ENCODE results near the gene SNRK. TPM values are rescaled to one million over a fixed set of nuclear protein-coding genes. Genes with fewer than 3 reads are reported as not detected.
A peak's percentile ranks its signal among the peaks of the same experiment; 100 is the strongest.

Gene SNRK
- total RNA-seq, 1 donor from 2014 or later = 18.7 TPM

GRCh38 chr3:43389388-43390254 lies 103.3 kb downstream of the SNRK start:
- peak; percentile 63 for ATAC-seq (ENCODE audit: poor library complexity)
- intact Hi-C loops (cut with DNase I) = no loop called here

GRCh38 chr3:43390255-43390588 lies 103.9 kb downstream of the SNRK start:
- ATAC-seq (ENCODE audit: poor library complexity) (peak; percentile 40), DNase-seq (no peak)
- intact Hi-C loops (cut with DNase I) = no loop called here

More at GRCh38 chr3:43389388-43390254, 103.3 kb downstream of the SNRK start:
- DNase-seq = peak; percentile 59

GRCh38 chr3:43391621-43392020 lies 105.3 kb downstream of the SNRK start:
- ATAC-seq (ENCODE audit: poor library complexity) = no peak
- intact Hi-C loops (cut with DNase I) = no loop called here

GRCh38 chr3:43394041-43394554 lies 107.8 kb downstream of the SNRK start:
- intact Hi-C loops (cut with DNase I) = no loop called here

More at GRCh38 chr3:43391621-43392020, 105.3 kb downstream of the SNRK start:
- no peak for DNase-seq

GRCh38 chr3:43399034-43399433 lies 112.7 kb downstream of the SNRK start:
- DNase-seq (no peak), ATAC-seq (ENCODE audit: poor library complexity) (no peak)
- intact Hi-C loops (cut with DNase I) = no loop called here

More at GRCh38 chr3:43394041-43394554, 107.8 kb downstream of the SNRK start:
- DNase-seq (peak; percentile 81), ATAC-seq (ENCODE audit: poor library complexity) (peak; percentile 78)

- intact Hi-C loops (cut with DNase I) = loop anchor here (10.0 kb wide), 1 partner anchor 105 kb away; no protein-coding TSS in a partner anchor
- ATAC-seq (ENCODE audit: poor library complexity) (no peak), DNase-seq (no peak)
Measured at GRCh38 chr3:43400167-43400566, 113.8 kb downstream of the SNRK start.

Other genes with a start within 250 kb of the SNRK start
- 20.2 TPM for gene POMGNT2, start 180.5 kb upstream of the SNRK start, total RNA-seq